Panc1 (cell line): ENCODE results near the gene SLC6A1. TPM values are rescaled to one million over a fixed set of nuclear protein-coding genes. Genes with fewer than 3 reads are reported as not detected.

Experiments used
- ATAC-seq: fragments of 200-7000 bp; cut with Tn5 transposase; 2 replicates; pipeline ENCODE4 v1.9.1; 2020; ENCODE audit warnings: mild to moderate bottlenecking, moderate library complexity
- BruUV-seq: library from RNA; stranded (reverse); fragments of 400-500 nt; replicated peaks from 2 replicates; lab custom pipeline; 2021; lab: Mats Ljungman, UMichigan
- CTCF ChIA-PET: fragments of 300-600 bp; sonication (Branson Sonifier 250); formaldehyde crosslinking; loops from one replicate; lab custom pipeline; 2022; ENCODE audit warnings: antibody characterized with exemption; lab: Charles Lee
- POLR2A ChIA-PET: fragments of 300-600 bp; sonication (Branson Sonifier 250); formaldehyde crosslinking; loops from one replicate; lab custom pipeline; 2022; ENCODE audit warnings: antibody characterized with exemption; lab: Charles Lee
- DNase-seq: peaks from one replicate; pipeline ENCODE4 v3.0.0-alpha.2; 2010; ENCODE audit warnings: low read depth, low spot score
- H3K27ac ChIP-seq: 2 replicates; pipeline ENCODE4 v1.5.1; 2011; ENCODE audit warnings: mild to moderate bottlenecking, low read length, inconsistent platforms
- H3K27me3 ChIP-seq: fragments of 200-500 bp; sonication (Bioruptor generic); 2 replicates; pipeline ENCODE4 v1.6.0; 2014; ENCODE audit warnings: low read length, inconsistent platforms; ENCODE audit not compliant: control insufficient read depth, insufficient read depth
- H3K36me3 ChIP-seq: fragments of 200-500 bp; sonication (Bioruptor generic); 2 replicates; pipeline ENCODE4 v1.5.1; 2014; ENCODE audit warnings: inconsistent platforms, mild to moderate bottlenecking, low read length, moderate library complexity; ENCODE audit not compliant: control insufficient read depth, insufficient read depth
- H3K4me1 ChIP-seq: 2 replicates; pipeline ENCODE4 v1.5.1; 2011; ENCODE audit warnings: inconsistent platforms, mild to moderate bottlenecking, low read length, moderate library complexity; ENCODE audit not compliant: control insufficient read depth, insufficient read depth
- H3K4me3 ChIP-seq, 2 experiments: 2 replicates each; pipeline ENCODE4 v1.5.1; 2011 to 2012; ENCODE audit warnings: low read depth in 2 of 2, low read length in 2 of 2, mild to moderate bottlenecking in 2 of 2, inconsistent platforms in 1 of 2, moderate library complexity in 1 of 2
- H3K9me3 ChIP-seq: fragments of 200-500 bp; sonication (Bioruptor generic); 2 replicates; pipeline ENCODE4 v1.5.1; 2014; ENCODE audit warnings: low read depth, mild to moderate bottlenecking, inconsistent platforms, low read length, moderate library complexity; ENCODE audit not compliant: control insufficient read depth, insufficient read depth
- CTCF ChIP-seq: fragments of 450-650 bp; IDR thresholded peaks from 2 replicates; pipeline ENCODE4 v1.5.1; 2017; ENCODE audit warnings: mild to moderate bottlenecking
- POLR2AphosphoS5 ChIP-seq: IDR thresholded peaks from 2 replicates; pipeline ENCODE4 v1.6.1; 2012; ENCODE audit warnings: mild to moderate bottlenecking, low read depth, low read length, moderate library complexity
- SIN3A ChIP-seq: IDR thresholded peaks from 2 replicates; pipeline ENCODE4 v1.6.1; 2012; ENCODE audit warnings: low read depth, mild to moderate bottlenecking, low read length, moderate library complexity, borderline replicate concordance; ENCODE audit not compliant: insufficient read depth
- TCF7L2 ChIP-seq: IDR thresholded peaks from 2 replicates; pipeline ENCODE4 v1.6.1; 2011; ENCODE audit warnings: mild to moderate bottlenecking, low read depth, low read length, inconsistent platforms
- in situ Hi-C: cut with HindIII; loops from 2 replicates; pipeline ENCODE4 v1.10.0; 2016; ENCODE audit warnings: low sequenced_read_pairs, low pct_unique_long_range_greater_than_20kb
- intact Hi-C: fragments of 100-400 bp; cut with micrococcal nuclease; formaldehyde crosslinking; loops from one replicate; pipeline ENCODE4 v1.10.0; 2022; ENCODE audit not compliant: unreplicated experiment
- total RNA-seq: library from RNA; stranded (reverse); gene quantifications from one replicate; pipeline ENCODE4 v1.2.1, GENCODE V29; 2021; ENCODE audit not compliant: unreplicated experiment
- TF ChIP-seq, protein P1 (sequence below), 2 experiments: IDR thresholded peaks; 2 replicates each; pipeline ENCODE4 v1.6.1; 2011 to 2012; ENCODE audit warnings: low read depth in 2 of 2, control low read depth in 1 of 2, low read length in 1 of 2, mild to moderate bottlenecking in 1 of 2, moderate library complexity in 1 of 2; ENCODE audit not compliant: insufficient read depth in 1 of 2

The SLC6A1 gene
- total RNA-seq, 1 experiment from 2014 or later, result not detected

GRCh38 chr3:11077466-11077865 is 84.9 kb downstream of the SLC6A1 start:
- intact Hi-C loops, result no loop called here
- DNase-seq (no peak), ATAC-seq (no peak)
- no peaks in the 10 kb centered on the region for H3K27me3 ChIP-seq
- CTCF ChIA-PET, result interaction anchor here (0.7 kb wide), 1 partner anchor 17 kb away, joined by 7 read pairs; no protein-coding TSS in a partner anchor
- POLR2A ChIA-PET, result no interaction called here
- H3K9me3 ChIP-seq, result no peaks in the 10 kb centered on the region
- no peak overlapping the region for H3K27ac ChIP-seq
- no peaks in the 10 kb centered on the region for H3K4me1 ChIP-seq
- no peak for TF ChIP-seq SIN3A
- TF ChIP-seq CTCF, result no peak
- no peak for TF ChIP-seq TCF7L2
- no peak for TF ChIP-seq POLR2AphosphoS5
- TF ChIP-seq, protein P1, sequence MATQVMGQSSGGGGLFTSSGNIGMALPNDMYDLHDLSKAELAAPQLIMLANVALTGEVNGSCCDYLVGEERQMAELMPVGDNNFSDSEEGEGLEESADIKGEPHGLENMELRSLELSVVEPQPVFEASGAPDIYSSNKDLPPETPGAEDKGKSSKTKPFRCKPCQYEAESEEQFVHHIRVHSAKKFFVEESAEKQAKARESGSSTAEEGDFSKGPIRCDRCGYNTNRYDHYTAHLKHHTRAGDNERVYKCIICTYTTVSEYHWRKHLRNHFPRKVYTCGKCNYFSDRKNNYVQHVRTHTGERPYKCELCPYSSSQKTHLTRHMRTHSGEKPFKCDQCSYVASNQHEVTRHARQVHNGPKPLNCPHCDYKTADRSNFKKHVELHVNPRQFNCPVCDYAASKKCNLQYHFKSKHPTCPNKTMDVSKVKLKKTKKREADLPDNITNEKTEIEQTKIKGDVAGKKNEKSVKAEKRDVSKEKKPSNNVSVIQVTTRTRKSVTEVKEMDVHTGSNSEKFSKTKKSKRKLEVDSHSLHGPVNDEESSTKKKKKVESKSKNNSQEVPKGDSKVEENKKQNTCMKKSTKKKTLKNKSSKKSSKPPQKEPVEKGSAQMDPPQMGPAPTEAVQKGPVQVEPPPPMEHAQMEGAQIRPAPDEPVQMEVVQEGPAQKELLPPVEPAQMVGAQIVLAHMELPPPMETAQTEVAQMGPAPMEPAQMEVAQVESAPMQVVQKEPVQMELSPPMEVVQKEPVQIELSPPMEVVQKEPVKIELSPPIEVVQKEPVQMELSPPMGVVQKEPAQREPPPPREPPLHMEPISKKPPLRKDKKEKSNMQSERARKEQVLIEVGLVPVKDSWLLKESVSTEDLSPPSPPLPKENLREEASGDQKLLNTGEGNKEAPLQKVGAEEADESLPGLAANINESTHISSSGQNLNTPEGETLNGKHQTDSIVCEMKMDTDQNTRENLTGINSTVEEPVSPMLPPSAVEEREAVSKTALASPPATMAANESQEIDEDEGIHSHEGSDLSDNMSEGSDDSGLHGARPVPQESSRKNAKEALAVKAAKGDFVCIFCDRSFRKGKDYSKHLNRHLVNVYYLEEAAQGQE (IDR thresholded peaks at IDR 0.05; ENCODE audit: insufficient read depth in 1 of 2, low read depth in 2 of 2, low read length in 1 of 2), result no peak
- no peaks in the 10 kb centered on the region for H3K36me3 ChIP-seq
- BruUV-seq, result no TSS peak
- H3K4me3 ChIP-seq, result no peak overlapping the region
- in situ Hi-C loops, result no loop called here

DNA sequence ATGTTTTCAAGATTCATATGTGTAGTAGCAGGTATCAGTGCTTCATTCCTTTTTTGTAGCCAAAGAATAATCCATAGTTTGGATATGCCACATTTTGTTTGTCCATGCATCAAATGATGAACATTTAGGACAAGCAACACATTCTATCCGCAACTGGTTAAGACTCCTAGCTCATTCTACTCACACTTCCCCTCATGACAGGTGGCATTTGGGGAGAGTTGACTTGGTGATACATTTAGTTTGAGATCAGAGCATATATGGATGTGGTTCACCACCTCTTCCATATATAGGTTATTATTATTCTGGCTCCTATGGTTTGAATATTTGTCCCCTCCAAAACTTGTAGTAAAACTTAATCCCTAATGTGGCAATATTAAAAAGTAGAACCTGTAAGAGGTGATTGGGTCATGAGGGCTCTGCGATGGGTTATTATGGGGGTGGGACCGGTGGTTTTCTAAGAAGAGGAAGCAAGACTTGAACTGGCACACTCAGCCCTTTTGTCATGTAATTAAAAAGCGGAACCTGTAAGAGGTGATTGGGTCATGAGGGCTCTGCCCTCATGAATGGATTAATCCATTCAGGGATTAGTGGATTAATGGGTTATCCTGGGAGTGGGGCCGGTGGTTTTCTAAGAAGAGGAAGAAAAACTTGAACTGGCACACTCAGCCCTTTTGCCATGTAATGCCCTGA is 86.4 kb downstream of the SLC6A1 start:
- no peaks in the 10 kb centered on the region for H3K27me3 ChIP-seq
- no peaks in the 10 kb centered on the region for H3K4me1 ChIP-seq
- in situ Hi-C loops (no loop called here), intact Hi-C loops (no loop called here)
- H3K4me3 ChIP-seq, result no peak overlapping the region
- no peaks in the 10 kb centered on the region for H3K9me3 ChIP-seq
- ChIA-PET POLR2A (no interaction called here), CTCF (no interaction called here)
- no TSS peak for BruUV-seq
- H3K27ac ChIP-seq, result no peak overlapping the region
- no peak for TF ChIP-seq POLR2AphosphoS5
- no peak for TF ChIP-seq SIN3A
- TF ChIP-seq TCF7L2, result no peak
- ATAC-seq (no peak), DNase-seq (no peak)
- no peaks in the 10 kb centered on the region for H3K36me3 ChIP-seq

GRCh38 chr3:11080492-11080891 is 87.9 kb downstream of the SLC6A1 start:
- in situ Hi-C loops, result no loop called here
- no peaks in the 10 kb centered on the region for H3K36me3 ChIP-seq
- DNase-seq, result no peak
- H3K4me3 ChIP-seq, result no peak overlapping the region
- TF ChIP-seq SIN3A, result no peak
- TF ChIP-seq TCF7L2, result no peak
- TF ChIP-seq, protein P1 (IDR thresholded peaks at IDR 0.05; ENCODE audit: insufficient read depth in 1 of 2, low read depth in 2 of 2, low read length in 1 of 2), result no peak
- TF ChIP-seq CTCF, result no peak
- no peak for TF ChIP-seq POLR2AphosphoS5
- POLR2A ChIA-PET, result no interaction called here
- CTCF ChIA-PET, result no interaction called here
- no peak for ATAC-seq
- no TSS peak for BruUV-seq
- intact Hi-C loops, result no loop called here
- no peaks in the 10 kb centered on the region for H3K27me3 ChIP-seq
- H3K27ac ChIP-seq, result no peak overlapping the region
- H3K4me1 ChIP-seq, result no peaks in the 10 kb centered on the region
- H3K9me3 ChIP-seq, result no peaks in the 10 kb centered on the region
